GM21360 (cell line): ENCODE data around the gene PGM3.

Experiments used
- ATAC-seq: cut with Tn5 transposase; IDR thresholded peaks from one replicate; pipeline ENCODE4 v1.9.1; 2021; ENCODE audit warnings: mild to moderate bottlenecking, moderate library complexity; ENCODE audit not compliant: unreplicated experiment

Gene PGM3

GRCh38 chr6:83183082-83183828 is 9.8 kb downstream of the PGM3 start:
- no peak for ATAC-seq

GRCh38 chr6:83182114-83182513 is 11.0 kb downstream of the PGM3 start:
- ATAC-seq, result no peak

DNA sequence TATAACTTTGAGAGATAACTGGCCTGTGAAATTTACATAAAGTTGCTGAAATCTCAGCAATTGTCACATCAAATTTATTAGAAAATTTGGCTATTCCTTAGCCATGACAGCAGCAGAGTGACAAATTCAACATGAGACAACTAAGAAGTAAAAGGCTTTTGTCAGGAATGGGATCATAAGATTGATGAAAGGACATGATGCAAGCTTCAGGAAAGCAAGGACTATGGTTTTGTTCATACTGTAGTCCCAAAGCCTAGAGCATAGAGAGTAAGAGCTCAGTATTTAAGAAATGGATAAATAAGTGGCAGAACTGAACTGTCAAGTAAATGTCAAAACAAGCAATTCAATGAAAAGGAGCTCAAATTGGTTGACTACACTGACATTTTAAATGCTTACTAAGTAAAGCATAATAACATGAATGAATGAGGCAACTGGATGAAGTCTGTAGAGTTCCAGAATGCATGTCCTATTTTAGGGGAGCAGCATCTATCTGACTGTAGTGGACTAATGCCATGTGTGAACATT is 12.6 kb downstream of the PGM3 start:
- ATAC-seq, result no peak

- ATAC-seq, result no peak
Observed at GRCh38 chr6:83176246-83176645, 16.8 kb downstream of the PGM3 start.

- ATAC-seq, result no peak
Observed at GRCh38 chr6:83169511-83169910, 23.6 kb downstream of the PGM3 start.

DNA sequence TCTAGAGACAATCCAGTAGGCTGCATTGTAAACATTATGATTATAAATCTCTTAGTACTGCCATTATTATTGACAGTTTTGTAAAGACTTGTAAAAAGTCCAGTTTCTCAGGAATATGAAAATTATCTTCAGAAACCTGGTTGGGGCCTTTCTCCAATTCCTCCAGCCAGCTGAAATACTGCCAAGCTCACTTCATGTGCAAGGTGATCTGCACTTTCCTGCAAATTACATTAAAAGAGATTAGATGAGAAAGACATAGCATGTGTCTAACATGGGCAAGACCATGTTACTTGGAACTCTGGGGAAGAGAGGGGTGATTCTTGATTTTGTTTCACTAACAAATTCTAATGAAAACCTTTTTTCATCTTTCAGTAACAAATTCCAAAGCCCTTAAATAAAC is 24.0 kb downstream of the PGM3 start:
- no peak for ATAC-seq

DNA sequence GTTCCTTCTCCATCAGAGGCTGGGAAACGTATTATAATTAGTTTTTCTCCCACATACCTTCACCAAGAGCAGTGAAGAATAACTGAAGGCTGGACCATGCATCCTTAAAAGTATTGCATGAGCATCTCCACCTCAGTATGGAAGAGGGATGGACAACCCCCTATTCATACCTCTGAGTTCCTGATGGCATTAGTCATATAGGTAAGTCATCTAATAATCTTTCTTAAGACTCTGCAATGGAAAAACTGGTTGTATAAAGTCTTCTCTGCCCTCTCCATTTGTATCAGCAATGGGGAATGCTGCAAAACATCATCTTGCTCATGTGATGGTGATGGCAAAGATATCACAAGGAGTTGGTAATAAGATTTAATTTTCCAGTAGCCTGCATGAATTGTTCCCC is 24.5 kb downstream of the PGM3 start:
- no peak for ATAC-seq

DNA sequence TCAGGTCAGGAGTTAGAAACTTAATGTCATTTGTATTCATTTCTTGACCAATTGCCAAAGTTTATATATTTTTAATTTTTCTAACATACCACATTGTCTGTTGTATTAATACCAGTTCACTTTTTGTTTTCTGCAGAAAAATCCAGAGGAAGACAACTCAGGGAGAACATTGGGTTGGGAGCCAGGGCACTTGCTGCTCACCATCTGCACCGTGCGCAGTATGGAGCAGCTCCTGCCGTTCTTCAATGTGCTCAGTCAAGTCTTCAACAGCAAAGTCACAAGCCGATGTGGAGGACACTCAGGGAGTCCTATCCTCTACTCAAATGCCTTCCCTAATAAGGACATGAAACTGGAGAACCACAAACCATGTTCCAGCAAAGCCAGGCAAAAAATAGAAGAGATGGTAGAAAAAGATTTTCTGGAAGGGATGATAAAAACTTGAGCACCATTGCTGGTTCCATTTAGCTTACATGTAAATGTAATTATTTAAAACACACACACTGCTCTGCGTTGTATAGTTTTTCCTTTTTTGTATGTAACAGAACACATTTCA is 25.3 kb downstream of the PGM3 start:
- no peak for ATAC-seq

DNA sequence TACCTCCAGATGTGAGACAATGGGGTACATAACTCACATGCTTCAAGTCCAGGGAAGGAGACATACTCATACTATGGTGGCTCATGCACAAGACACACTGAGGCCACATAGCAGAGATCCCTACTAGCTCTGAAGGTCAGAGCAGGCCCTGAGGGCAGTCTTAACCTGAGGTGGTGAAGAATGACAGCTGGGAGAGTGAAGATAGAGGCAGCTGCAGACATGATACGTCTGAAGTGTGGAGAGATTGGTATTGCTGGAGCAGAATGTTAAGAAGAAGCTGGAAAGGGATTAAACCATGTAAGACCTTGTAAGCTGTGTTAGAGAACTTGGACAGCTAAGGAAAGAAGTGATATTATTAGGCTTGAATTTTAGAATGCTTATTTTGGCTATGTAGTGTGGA is 32.9 kb downstream of the PGM3 start:
- ATAC-seq, result no peak

DNA sequence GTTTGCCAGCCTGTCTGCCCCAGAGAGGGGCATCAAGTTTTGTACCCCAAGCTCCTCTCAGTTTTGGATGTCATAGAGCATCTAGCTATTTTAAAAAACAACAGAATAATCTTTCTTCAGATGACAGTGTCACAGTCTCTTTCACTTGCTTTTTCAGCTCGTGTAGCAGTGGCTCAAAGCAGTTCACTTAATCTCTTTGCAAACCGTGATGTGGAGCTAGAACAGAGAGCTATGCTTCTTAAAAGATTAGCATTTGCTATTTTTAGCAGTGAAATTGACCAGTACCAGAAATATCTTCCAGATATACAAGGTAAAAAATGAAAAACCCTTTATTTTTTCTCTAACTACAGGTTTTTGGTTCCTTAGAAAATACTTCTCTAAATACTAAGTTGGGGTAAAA is 37.3 kb downstream of the PGM3 start:
- no peak for ATAC-seq

DNA sequence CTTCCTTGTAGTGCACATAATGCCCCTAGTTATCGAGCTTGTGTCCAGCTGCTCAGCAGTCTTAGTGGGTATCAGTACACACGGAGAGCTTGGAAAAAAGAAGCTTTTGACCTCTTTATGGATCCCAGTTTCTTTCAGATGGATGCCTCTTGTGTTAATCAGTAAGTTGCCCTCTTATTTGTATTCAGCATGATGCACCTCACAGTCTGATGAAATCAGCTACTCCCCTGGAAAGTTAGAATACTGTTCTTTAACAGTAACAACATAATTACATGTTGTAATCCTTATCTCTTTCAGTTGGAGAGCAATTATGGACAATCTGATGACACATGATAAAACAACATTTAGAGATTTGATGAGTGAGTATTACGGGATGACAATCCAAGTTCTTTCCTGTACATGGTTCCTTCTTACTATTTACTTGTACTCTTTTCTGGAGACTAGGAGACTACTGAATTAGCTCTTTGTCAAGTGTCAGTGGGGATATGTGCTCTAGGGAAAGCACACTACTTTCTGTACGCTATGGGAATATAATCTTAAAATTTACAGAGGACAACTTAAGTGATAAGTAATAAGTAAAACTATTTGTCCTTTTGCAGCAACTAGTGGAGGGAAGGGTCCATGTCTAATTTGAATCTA is 39.1 kb downstream of the PGM3 start:
- ATAC-seq, result no peak

DNA sequence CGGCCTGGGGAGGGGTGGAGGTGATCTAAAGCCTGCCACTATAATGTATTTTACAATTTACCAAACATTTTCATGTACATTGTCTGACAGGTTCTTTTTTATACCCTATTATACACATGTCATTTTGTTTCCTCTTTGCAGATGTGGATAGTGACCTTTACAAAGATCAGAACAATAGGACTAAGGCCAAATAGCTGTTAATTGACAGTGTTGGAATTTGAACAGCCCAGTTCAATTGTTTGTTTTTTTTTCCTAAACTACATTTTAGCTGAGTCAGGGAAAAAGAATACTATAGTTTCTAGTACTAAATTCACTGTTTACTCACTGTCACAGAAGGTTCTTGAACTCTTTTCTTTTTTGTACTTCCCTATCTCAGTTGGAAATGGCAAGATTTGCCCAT is 40.2 kb downstream of the PGM3 start:
- no peak for ATAC-seq

DNA sequence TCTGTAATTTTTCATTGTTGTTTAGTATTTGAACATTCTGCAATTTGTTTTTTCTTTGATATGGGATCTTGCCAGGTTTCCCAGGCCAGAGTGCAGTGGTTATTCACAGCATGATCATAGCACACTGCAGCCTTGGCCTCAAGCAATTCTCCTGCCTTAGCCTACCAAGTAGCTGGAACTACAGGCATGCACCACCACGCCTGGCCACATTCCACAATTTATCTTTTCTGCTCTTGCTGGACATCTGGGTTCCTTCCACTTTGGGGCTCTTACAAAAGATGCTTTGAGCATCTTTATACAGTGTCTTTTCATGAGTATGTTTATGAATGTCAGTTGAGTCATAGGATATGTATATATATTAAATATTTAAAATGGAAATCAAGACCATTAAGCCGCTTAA is 42.0 kb downstream of the PGM3 start:
- ATAC-seq, result no peak

DNA sequence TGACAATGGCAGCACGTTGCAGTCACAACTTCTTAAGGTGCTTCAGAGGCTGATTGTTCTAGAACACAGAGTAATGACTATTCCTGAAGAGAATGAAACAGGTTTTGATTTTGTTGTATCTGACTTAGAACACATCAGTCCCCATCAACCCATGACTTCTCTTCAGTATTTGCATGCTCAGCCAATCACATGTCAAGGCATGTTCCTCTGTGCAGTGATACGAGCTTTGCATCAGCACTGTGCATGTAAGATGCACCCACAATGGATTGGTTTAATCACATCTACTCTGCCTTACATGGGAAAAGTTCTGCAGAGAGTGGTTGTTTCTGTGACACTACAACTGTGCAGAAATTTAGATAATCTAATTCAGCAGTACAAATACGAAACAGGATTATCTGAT is 54.3 kb downstream of the PGM3 start:
- ATAC-seq, result no peak

GRCh38 chr6:83138118-83138722 is 54.8 kb downstream of the PGM3 start:
- ATAC-seq, result no peak

- no peak for ATAC-seq
Observed at GRCh38 chr6:83132121-83132520, 60.9 kb downstream of the PGM3 start.

DNA sequence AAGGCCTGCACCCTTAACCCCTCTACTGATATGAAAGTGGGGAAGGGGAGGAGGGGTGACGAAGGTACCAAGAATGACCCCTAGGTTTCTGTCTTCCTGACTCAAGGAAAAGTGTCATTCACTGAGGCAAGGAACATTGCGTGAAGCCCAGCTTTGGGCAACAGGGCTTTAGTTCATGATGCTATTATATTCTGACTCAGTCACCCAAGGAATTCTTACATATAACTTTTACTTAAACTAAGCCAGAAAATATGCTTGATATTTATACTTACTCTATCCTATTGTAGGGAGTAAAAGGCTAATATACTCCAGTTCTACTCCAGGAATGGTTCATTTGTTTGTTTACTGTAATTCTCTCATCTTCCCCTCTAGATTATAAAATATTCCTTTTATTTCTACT is 65.1 kb downstream of the PGM3 start:
- no peak for ATAC-seq

DNA sequence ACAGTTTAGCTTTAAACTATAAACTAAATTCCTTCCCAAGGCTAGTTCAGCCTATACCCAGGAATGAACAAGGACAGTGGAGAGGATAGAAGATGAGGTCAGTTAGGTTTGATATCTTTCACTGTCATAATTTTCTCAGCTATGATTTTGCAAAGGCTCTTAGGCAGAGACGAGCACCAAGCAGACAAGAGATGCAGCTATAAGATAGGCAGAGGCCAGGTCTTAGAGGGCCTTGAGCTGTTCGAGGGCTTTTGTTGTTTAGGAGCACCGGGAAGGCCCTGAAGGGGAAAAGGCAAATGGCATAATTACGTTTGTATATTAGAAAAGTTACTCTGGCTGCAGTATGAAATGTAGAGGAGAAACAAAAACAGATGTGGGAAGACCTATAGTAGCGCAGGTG is 65.8 kb downstream of the PGM3 start:
- no peak for ATAC-seq

DNA sequence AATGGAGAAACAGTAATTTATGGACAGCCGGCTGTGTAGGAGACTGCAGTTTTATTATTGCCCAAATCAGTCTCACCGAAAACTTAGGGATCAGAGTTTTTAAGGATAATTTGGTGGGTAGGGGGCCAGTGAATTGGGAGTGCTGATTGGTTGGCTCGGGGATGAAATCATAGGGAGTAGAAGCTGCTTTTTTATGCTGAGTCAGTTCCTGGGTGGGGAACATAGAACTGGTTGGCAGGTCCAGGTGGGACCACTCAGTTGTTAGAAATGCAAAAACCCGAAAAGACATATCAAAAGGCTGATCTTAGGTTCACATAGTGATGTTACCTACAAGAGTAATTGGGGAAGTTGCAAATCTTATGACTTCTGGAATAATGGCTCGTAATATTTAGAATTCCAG is 66.3 kb downstream of the PGM3 start:
- ATAC-seq, result no peak

DNA sequence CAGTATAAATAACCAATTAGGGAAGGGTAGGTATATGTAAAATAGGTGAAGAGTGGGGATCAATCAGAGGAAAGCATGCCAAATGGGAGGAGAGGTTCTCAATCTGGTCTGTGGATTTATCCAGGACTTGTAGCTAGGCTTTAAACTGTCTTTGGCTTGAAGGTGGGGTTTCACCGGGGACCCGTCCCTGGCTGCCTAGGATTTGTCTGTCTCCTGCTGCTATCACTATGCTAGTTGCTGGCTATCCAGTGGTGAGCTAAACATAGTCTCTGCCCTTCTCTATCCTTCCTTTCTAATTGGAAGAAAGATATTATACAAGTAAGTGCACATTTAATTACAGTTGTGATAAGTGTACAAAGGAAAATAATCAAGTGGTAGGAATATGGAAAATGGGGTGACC is 66.8 kb downstream of the PGM3 start:
- no peak for ATAC-seq

DNA sequence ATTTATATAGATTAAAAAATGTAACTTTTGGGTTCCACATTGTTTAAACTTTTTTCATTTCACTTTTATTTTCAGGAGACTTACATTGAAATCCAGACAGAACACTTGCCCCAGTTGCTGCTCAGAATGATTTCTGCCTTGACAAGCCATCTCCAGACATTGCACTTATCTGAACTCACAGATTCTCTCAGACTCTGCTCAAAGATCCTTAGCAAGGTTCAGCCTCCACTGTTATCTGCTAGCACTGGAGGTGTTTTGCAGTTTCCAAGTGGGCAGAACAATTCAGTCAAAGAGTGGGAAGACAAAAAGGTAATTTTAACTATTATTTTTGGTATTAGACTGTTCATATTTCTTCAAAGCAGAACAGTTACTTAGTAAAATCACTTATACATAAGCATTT is 67.6 kb downstream of the PGM3 start:
- ATAC-seq, result no peak

- no peak for ATAC-seq
Observed at GRCh38 chr6:83124553-83124952, 68.5 kb downstream of the PGM3 start.
